GM06990 (cell line): ENCODE data around the gene DHRS1.
A peak's percentile ranks its signal among the peaks of the same experiment; 100 is the strongest.

Experiments
- DNase-seq: peaks from one replicate; pipeline ENCODE4 v3.0.0-alpha.2; 2011; ENCODE audit not compliant: insufficient read length; ENCODE audit errors: extremely low read depth
- H3K27me3 ChIP-seq: replicated peaks from 2 replicates; pipeline ENCODE4 v1.6.0; 2011; ENCODE audit warnings: low read length; ENCODE audit not compliant: control insufficient read depth, insufficient read depth
- H3K36me3 ChIP-seq: 2 replicates; pipeline ENCODE4 v1.5.1; 2011; ENCODE audit warnings: low read length; ENCODE audit not compliant: control insufficient read depth, insufficient read depth
- H3K4me3 ChIP-seq: replicated peaks from 2 replicates; pipeline ENCODE4 v1.5.1; 2011; ENCODE audit warnings: low read depth, mild to moderate bottlenecking, control low read depth, low read length
- CTCF ChIP-seq: IDR thresholded peaks from 2 replicates; pipeline ENCODE4 v1.5.1; 2011; ENCODE audit warnings: low read length, control low read depth, mild to moderate bottlenecking, inconsistent platforms; ENCODE audit not compliant: insufficient read depth, poor library complexity, severe bottlenecking

DHRS1 gene

GRCh38 chr14:24274101-24274543, 25.5 kb downstream of the DHRS1 start:
- Histone ChIP-seq H3K36me3 (peaks cover 5% of the 10 kb centered on the region), H3K4me3 (0 out of 2 replicates have a peak overlapping the region, but pooled peaks have one; percentile 5), H3K27me3 (no peaks in the 10 kb centered on the region)
- TF ChIP-seq CTCF, result no peak
- peak; percentile 73 for DNase-seq

DNA sequence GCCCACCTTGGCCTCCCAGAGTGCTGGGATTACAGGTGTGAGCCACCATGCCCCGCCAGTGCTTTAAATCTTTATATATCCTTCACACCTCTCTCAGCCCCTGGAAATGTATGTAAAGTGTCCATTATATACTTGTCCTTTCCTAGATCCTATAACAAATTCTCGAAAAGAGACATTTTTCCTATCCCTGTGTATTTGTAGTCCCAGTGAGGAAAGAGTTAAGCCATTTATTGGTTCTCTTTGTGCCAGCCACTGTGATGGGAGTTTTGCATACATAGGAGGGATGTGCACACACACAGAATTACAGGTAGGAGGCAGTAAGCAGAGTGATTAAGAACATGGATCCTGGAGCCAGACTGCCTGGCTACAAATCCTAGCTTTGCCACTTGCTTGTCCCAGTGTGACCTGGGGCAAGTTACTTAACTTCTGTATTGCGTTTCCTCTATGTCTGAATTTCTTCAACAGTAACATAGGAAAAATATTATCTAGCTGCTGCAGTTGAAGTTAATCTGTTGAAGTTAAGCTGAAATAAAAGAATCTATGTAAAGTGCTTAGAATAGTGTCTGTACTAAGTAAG, 26.1 kb downstream of the DHRS1 start:
- Histone ChIP-seq H3K27me3 (no peaks in the 10 kb centered on the region), H3K36me3 (peaks cover 9% of the 10 kb centered on the region), H3K4me3 (no peak overlapping the region)
- TF ChIP-seq CTCF, result peak; percentile 18
- DNase-seq, result no peak

DNA sequence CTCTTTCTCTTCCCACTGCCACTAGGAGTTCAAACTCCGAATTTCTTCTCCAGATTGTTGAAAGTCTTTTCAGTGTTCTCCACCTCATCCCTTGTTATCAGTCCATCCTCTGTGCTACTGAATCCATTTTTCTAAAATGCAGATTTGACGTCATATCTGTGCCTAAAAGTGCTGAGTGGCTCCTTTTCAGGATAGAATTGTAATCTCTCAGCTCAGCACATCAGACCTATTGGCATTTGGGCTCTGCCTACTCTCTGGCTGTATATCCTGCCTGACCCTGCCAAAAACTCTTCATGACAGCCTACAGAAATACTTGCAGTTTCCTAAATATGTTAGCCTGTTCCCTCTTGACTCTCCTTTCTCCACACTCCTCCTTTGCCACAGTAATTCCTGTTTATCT, 27.1 kb downstream of the DHRS1 start:
- no peak for TF ChIP-seq CTCF
- no peak for DNase-seq
- no peaks in the 10 kb centered on the region for H3K27me3 ChIP-seq
- H3K36me3 ChIP-seq, result peaks cover 12% of the 10 kb centered on the region
- no peak overlapping the region for H3K4me3 ChIP-seq

DNA sequence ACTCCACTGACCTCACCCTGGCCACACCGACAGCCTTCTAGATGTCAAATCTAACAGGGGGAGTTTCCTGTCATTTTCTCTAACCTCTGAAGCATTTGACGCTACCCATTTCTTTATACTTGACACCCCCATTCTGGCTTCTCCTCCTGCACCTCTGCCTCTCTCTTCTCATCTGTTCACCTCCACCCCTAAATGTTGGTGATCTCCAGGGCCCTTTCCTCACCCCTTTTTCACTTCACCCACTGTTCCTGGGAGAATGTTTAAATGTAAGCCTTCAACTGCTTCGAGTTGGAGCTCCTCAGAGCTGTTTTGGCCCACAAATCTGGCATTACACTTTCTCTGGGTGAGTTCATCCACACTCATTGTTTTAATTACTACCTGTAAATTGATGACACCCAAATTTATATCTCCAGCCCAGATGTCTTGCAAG, 27.7 kb downstream of the DHRS1 start:
- no peak for DNase-seq
- Histone ChIP-seq H3K27me3 (no peaks in the 10 kb centered on the region), H3K36me3 (peaks cover 13% of the 10 kb centered on the region), H3K4me3 (peak overlapping the region; percentile 89)
- no peak for TF ChIP-seq CTCF

- Histone ChIP-seq H3K4me3 (peak within 1 kb of the TSS; percentile 89), H3K36me3 (peaks cover 19% of the 10 kb centered on the region), H3K27me3 (no peaks in the 10 kb centered on the region)
- TF ChIP-seq CTCF, result peak; percentile 76
- DNase-seq, result peak; percentile 98
These were observed 28.3 kb downstream of the DHRS1 start, which contains the start of gene RABGGTA for GRCh38 chr14:24271134-24271833. RABGGTA (minus strand) TSS chr14:24271597; CDS start chr14:24271115, 482 bp downstream.
